CD4-positive, alpha-beta memory T cell (primary cell): ENCODE results near the gene KDM1B. TPM values are rescaled to one million over a fixed set of nuclear protein-coding genes. Genes with fewer than 3 reads are reported as not detected.

Experiments used
- CTCF ChIA-PET: fragments of 350-600 bp; sonication (Branson Sonifier 250); formaldehyde crosslinking; loops from one replicate; lab custom pipeline; 2021; ENCODE audit warnings: inconsistent platforms; ENCODE audit not compliant: partially characterized antibody; lab: Charles Lee
- POLR2A ChIA-PET: fragments of 350-600 bp; sonication (Branson Sonifier 250); formaldehyde crosslinking; loops from one replicate; lab custom pipeline; 2021; ENCODE audit not compliant: partially characterized antibody; lab: Charles Lee
- DNase-seq, 5 donors: peaks; one replicate each; pipeline versions ENCODE4 v3.0.0 to v3.0.0-alpha.2; 2020 to 2022; ENCODE audit warnings: mixed read lengths in 1 of 5
- H3K27ac ChIP-seq: one replicate; pipeline ENCODE4 v1.7.0; 2013; ENCODE audit warnings: low read depth, low read length
- H3K27me3 ChIP-seq: 2 replicates; pipeline ENCODE4 v1.7.0; 2013; ENCODE audit warnings: mild to moderate bottlenecking, low read length, moderate library complexity; ENCODE audit not compliant: insufficient read depth
- H3K36me3 ChIP-seq: 2 replicates; pipeline ENCODE4 v1.7.0; 2013; ENCODE audit warnings: mild to moderate bottlenecking, low read length, moderate library complexity; ENCODE audit not compliant: insufficient read depth
- H3K4me1 ChIP-seq: 2 replicates; pipeline ENCODE4 v1.7.0; 2013; ENCODE audit warnings: mild to moderate bottlenecking, low read length, moderate library complexity; ENCODE audit not compliant: insufficient read depth
- H3K4me3 ChIP-seq, 2 donors: one replicate each; pipeline ENCODE4 v1.7.0; 2013; ENCODE audit warnings: low read length in 2 of 2, mild to moderate bottlenecking in 1 of 2
- H3K9me3 ChIP-seq, 2 donors: one replicate each; pipeline ENCODE4 v1.7.0; 2013; ENCODE audit warnings: low read length in 2 of 2, control low read depth in 1 of 2; ENCODE audit not compliant: control insufficient read depth in 1 of 2
- H3K27ac Mint-ChIP-seq, 7 donors: one replicate each; pipeline ENCODE4 v1.8.0; 2020 to 2021; ENCODE audit warnings: mixed read lengths in 7 of 7, mild to moderate bottlenecking in 6 of 7, inconsistent platforms in 3 of 7, moderate library complexity in 3 of 7
- H3K27me3 Mint-ChIP-seq, 2 donors: one replicate each; pipeline ENCODE4 v1.8.0; 2020 to 2021; ENCODE audit warnings: mixed read lengths in 2 of 2
- H3K36me3 Mint-ChIP-seq, 2 donors: one replicate each; pipeline ENCODE4 v1.8.0; 2020 to 2021; ENCODE audit warnings: mixed read lengths in 2 of 2, inconsistent platforms in 1 of 2, mild to moderate bottlenecking in 1 of 2
- H3K4me1 Mint-ChIP-seq, 4 donors: one replicate each; pipeline ENCODE4 v1.8.0; 2020 to 2021; ENCODE audit warnings: mixed read lengths in 4 of 4, mild to moderate bottlenecking in 1 of 4
- H3K4me3 Mint-ChIP-seq, 8 donors: one replicate each; pipeline ENCODE4 v1.8.0; 2020 to 2021; ENCODE audit warnings: mixed read lengths in 8 of 8, mild to moderate bottlenecking in 7 of 8, moderate library complexity in 6 of 8, inconsistent platforms in 3 of 8
- H3K9me3 Mint-ChIP-seq, 8 donors: one replicate each; pipeline ENCODE4 v1.8.0; 2020 to 2021; ENCODE audit warnings: mixed read lengths in 8 of 8, mild to moderate bottlenecking in 5 of 8, inconsistent platforms in 3 of 8, moderate library complexity in 1 of 8
- intact Hi-C: fragments of 100-400 bp; cut with micrococcal nuclease; formaldehyde crosslinking; loops from one replicate; pipeline ENCODE4 v1.15.1; 2023
- polyA plus RNA-seq, 2 donors: library from polyadenylated mRNA; unstranded; fragments of 300-500 nt; fragmentation: Illumina TruSeq; gene quantifications; one replicate each; pipeline ENCODE4 v1.2.3, GENCODE V29; 2021
- total RNA-seq, 2 experiments: library from RNA; stranded (reverse); gene quantifications; one replicate each; pipeline ENCODE4 v1.2.3, GENCODE V29; 2021

KDM1B gene
- total and polyA plus RNA-seq, 4 experiments from 2014 or later, result 0.45 to 12.3 (median 6.5) TPM

GRCh38 chr6:18235524-18235923 lies 80.3 kb downstream of the KDM1B start:
- Mint-ChIP-seq H3K27ac (peak overlapping the region in 1 of 7 donors; percentile 49), H3K4me1 (peaks cover 0 to 21% (median 12%) of the 10 kb centered on the region in 4 donors), H3K9me3 (peaks cover 0 to 32% (median 22%) of the 10 kb centered on the region in 8 donors), H3K36me3 (peaks cover 71 to 82% of the 10 kb centered on the region in 2 donors), H3K27me3 (no peaks in the 10 kb centered on the region), H3K4me3 (no peak overlapping the region)
- ChIA-PET POLR2A (no interaction called here), CTCF (no interaction called here)
- Histone ChIP-seq H3K4me3 (no peak overlapping the region), H3K9me3 (no peaks in the 10 kb centered on the region), H3K27me3 (no peaks in the 10 kb centered on the region), H3K4me1 (no peaks in the 10 kb centered on the region), H3K36me3 (peaks cover 22% of the 10 kb centered on the region), H3K27ac (no peak overlapping the region)
- DNase-seq, result no peak
- intact Hi-C loops, result no loop called here

GRCh38 chr6:18237167-18237566 lies 81.9 kb downstream of the KDM1B start:
- CTCF ChIA-PET, result no interaction called here
- Histone ChIP-seq H3K36me3 (peaks cover 17% of the 10 kb centered on the region), H3K4me3 (no peak overlapping the region), H3K4me1 (peaks cover 8% of the 10 kb centered on the region), H3K27ac (no peak overlapping the region), H3K9me3 (no peaks in the 10 kb centered on the region), H3K27me3 (no peaks in the 10 kb centered on the region)
- peak overlapping the region in 1 of 7 donors; percentile 53 for H3K27ac Mint-ChIP-seq
- H3K27me3 Mint-ChIP-seq, result no peaks in the 10 kb centered on the region
- H3K4me3 Mint-ChIP-seq, result no peak overlapping the region
- H3K36me3 Mint-ChIP-seq, result peaks cover 57 to 79% of the 10 kb centered on the region in 2 donors
- peaks cover 0 to 20% (median 14%) of the 10 kb centered on the region in 8 donors for H3K9me3 Mint-ChIP-seq
- POLR2A ChIA-PET, result no interaction called here
- DNase-seq, result no peak
- peaks cover 13 to 24% (median 18%) of the 10 kb centered on the region in 4 donors for H3K4me1 Mint-ChIP-seq
- intact Hi-C loops, result no loop called here

DNA sequence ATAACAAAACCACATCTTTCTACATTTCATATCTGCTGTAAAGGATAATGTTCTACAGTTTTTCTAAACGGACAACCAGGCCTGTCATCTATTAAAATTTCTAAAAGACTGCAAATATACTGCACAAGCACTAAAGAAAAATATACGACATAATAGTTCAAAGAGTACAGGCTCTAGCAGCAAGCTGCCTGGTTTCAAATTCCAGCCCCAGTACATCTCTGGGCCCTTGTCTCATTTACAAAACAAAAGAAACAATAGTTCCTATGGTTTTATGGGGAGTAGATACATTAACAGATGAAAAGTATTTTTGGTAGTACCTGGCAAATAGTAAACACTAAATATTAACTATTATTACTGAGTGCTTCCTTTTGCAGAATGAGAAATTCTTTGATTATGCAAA lies 85.0 kb downstream of the KDM1B start:
- Histone ChIP-seq H3K9me3 (no peaks in the 10 kb centered on the region), H3K4me3 (no peak overlapping the region), H3K4me1 (peaks cover 23% of the 10 kb centered on the region), H3K27ac (no peak overlapping the region), H3K27me3 (no peaks in the 10 kb centered on the region), H3K36me3 (peaks cover 18% of the 10 kb centered on the region)
- H3K27ac Mint-ChIP-seq, result peak overlapping the region in 5 of 7 donors; percentile 19 to 75 (median 29)
- H3K27me3 Mint-ChIP-seq, result no peaks in the 10 kb centered on the region
- peaks cover 57 to 79% of the 10 kb centered on the region in 2 donors for H3K36me3 Mint-ChIP-seq
- H3K9me3 Mint-ChIP-seq, result no peaks in the 10 kb centered on the region
- intact Hi-C loops, result no loop called here
- no peak overlapping the region for H3K4me3 Mint-ChIP-seq
- ChIA-PET CTCF (no interaction called here), POLR2A (no interaction called here)
- DNase-seq, result no peak
- peaks cover 32 to 44% (median 35%) of the 10 kb centered on the region in 4 donors for H3K4me1 Mint-ChIP-seq

GRCh38 chr6:18241208-18242038 lies 86.2 kb downstream of the KDM1B start:
- H3K4me1 ChIP-seq, result peaks cover 28% of the 10 kb centered on the region
- no peaks in the 10 kb centered on the region for H3K9me3 ChIP-seq
- H3K36me3 ChIP-seq, result peaks cover 24% of the 10 kb centered on the region
- H3K4me3 ChIP-seq, result no peak overlapping the region
- DNase-seq, result no peak
- Mint-ChIP-seq H3K36me3 (peaks cover 56 to 79% of the 10 kb centered on the region in 2 donors), H3K27me3 (no peaks in the 10 kb centered on the region), H3K27ac (peak overlapping the region; percentile 2 to 88 (median 56)), H3K4me1 (peaks cover 36 to 53% (median 44%) of the 10 kb centered on the region in 4 donors), H3K9me3 (peaks cover 0 to 4% (median 0%) of the 10 kb centered on the region in 8 donors), H3K4me3 (peak overlapping the region in 3 of 8 donors; percentile 1 to 50 (median 26))
- no peaks in the 10 kb centered on the region for H3K27me3 ChIP-seq
- ChIA-PET CTCF (interaction anchor here (0.7 to 1.0 kb wide), 2 partner anchors 12 kb away, joined by 3 to 4 read pairs; no protein-coding TSS in a partner anchor), POLR2A (interaction anchor here (1.0 to 1.8 kb wide), 4 partner anchors 20 to 86 kb away, joined by 3 to 5 read pairs (median 5); partner anchors contain the start of genes DEK, KDM1B and TPMT)
- H3K27ac ChIP-seq, result no peak overlapping the region
- intact Hi-C loops, result loop anchor here (2.0 kb wide), 1 partner anchor 21 kb away; no protein-coding TSS in a partner anchor

DNA sequence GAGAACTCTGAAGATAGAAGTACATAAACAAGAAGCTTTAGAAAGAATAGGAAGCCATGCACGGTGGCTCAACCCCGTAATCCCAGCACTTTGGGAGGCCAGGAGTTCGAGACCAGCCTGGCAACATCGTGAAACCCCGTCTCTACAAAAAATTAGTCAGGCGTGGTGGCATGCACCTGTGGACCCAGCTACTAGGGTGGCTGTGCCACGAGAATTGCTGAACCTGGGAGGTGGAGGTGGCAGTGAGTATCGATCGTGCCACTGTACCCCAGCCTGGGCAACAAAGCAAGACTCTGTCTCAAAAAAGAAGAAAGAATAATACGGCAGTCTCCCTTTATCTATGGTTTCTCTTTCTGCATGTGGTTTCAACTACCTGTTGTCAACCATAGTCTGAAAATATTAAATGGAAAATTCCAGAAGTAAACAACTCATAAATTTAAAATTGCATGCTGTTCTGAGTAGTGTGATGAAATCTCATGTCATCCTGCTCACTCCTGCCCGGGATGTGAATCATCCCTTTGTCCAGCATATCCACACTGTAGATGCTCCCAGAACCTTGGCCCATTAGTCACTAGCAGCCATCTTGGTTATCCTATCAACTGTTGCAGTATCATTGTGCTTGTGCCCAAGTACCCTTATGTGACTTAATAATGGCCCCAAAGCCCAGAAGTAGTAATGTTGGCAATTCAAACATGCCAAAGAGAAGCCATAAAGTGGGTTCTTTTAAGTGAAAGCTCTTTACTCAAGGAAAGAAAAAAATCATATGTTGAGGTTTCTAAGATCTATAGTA lies 87.0 kb downstream of the KDM1B start:
- POLR2A ChIA-PET, result interaction anchor here (1.0 to 1.8 kb wide), 4 partner anchors 19 to 87 kb away, joined by 3 to 5 read pairs (median 5); partner anchors contain the start of genes DEK, KDM1B and TPMT
- peak overlapping the region; percentile 19 to 90 (median 88) for H3K27ac Mint-ChIP-seq
- no peaks in the 10 kb centered on the region for H3K27me3 Mint-ChIP-seq
- Histone ChIP-seq H3K4me3 (no peak overlapping the region), H3K36me3 (peaks cover 17% of the 10 kb centered on the region), H3K4me1 (peaks cover 28% of the 10 kb centered on the region), H3K9me3 (no peaks in the 10 kb centered on the region), H3K27ac (no peak overlapping the region), H3K27me3 (no peaks in the 10 kb centered on the region)
- CTCF ChIA-PET, result interaction anchor here (0.7 to 1.0 kb wide), 2 partner anchors 11 to 13 kb away, joined by 3 to 4 read pairs; no protein-coding TSS in a partner anchor
- H3K36me3 Mint-ChIP-seq, result peaks cover 61 to 81% of the 10 kb centered on the region in 2 donors
- intact Hi-C loops, result loop anchor here (2.0 kb wide), 1 partner anchor 21 kb away; no protein-coding TSS in a partner anchor
- H3K4me3 Mint-ChIP-seq, result peak overlapping the region in 4 of 8 donors; percentile 13 to 69 (median 41)
- H3K4me1 Mint-ChIP-seq, result peaks cover 38 to 57% (median 45%) of the 10 kb centered on the region in 4 donors
- DNase-seq, result no peak
- H3K9me3 Mint-ChIP-seq, result peaks cover 0 to 4% (median 0%) of the 10 kb centered on the region in 8 donors

- ChIA-PET POLR2A (no interaction called here), CTCF (no interaction called here)
- no peaks in the 10 kb centered on the region for H3K9me3 ChIP-seq
- H3K4me3 ChIP-seq, result no peak overlapping the region
- intact Hi-C loops, result loop anchor here (2.0 kb wide), 1 partner anchor 19 kb away; no protein-coding TSS in a partner anchor
- no peaks in the 10 kb centered on the region for H3K27me3 ChIP-seq
- H3K27me3 Mint-ChIP-seq, result no peaks in the 10 kb centered on the region
- H3K27ac ChIP-seq, result no peak overlapping the region
- peaks cover 16% of the 10 kb centered on the region for H3K36me3 ChIP-seq
- peaks cover 28% of the 10 kb centered on the region for H3K4me1 ChIP-seq
- peaks cover 0 to 4% (median 0%) of the 10 kb centered on the region in 8 donors for H3K9me3 Mint-ChIP-seq
- H3K36me3 Mint-ChIP-seq, result peaks cover 58 to 81% of the 10 kb centered on the region in 2 donors
- H3K27ac Mint-ChIP-seq, result peak overlapping the region; percentile 7 to 90 (median 54)
- H3K4me1 Mint-ChIP-seq, result peaks cover 38 to 57% (median 47%) of the 10 kb centered on the region in 4 donors
- H3K4me3 Mint-ChIP-seq, result peak overlapping the region in 1 of 8 donors; percentile 18
- DNase-seq, result no peak
Observed at GRCh38 chr6:18243302-18243893, 88.2 kb downstream of the KDM1B start.
